Caco-2 (cell line): Measurements from ENCODE around the gene SETD9. TPM values are rescaled to one million over a fixed set of nuclear protein-coding genes. Genes with fewer than 3 reads are reported as not detected.

Experiments
- BruUV-seq: library from RNA; stranded (reverse); fragments of 400-500 nt; replicated peaks from 2 replicates; lab custom pipeline; 2021; lab: Mats Ljungman, UMichigan
- CTCF ChIA-PET: fragments of 300-600 bp; sonication (Branson Sonifier 250); formaldehyde crosslinking; loops from one replicate; lab custom pipeline; 2022; ENCODE audit warnings: antibody characterized with exemption; lab: Charles Lee
- POLR2A ChIA-PET: fragments of 300-600 bp; sonication (Branson Sonifier 250); formaldehyde crosslinking; loops from one replicate; lab custom pipeline; 2022; ENCODE audit warnings: antibody characterized with exemption; lab: Charles Lee
- DNase-seq, 2 experiments: peaks; one replicate each; pipeline versions ENCODE4 v3.0.0 to v3.0.0-alpha.2; 2020 to 2022
- H3K27me3 ChIP-seq: replicated peaks from 2 replicates; pipeline ENCODE4 v1.6.0; 2011; ENCODE audit warnings: low read length; ENCODE audit not compliant: control insufficient read depth, insufficient read depth
- H3K36me3 ChIP-seq: 2 replicates; pipeline ENCODE4 v1.5.1; 2011; ENCODE audit warnings: low read length; ENCODE audit not compliant: control insufficient read depth, insufficient read depth
- H3K4me1 ChIP-seq: fragments of 250-450 bp; sonication (Bioruptor Pico); 2 replicates; pipeline ENCODE4 v1.5.1; 2020; ENCODE audit warnings: mild to moderate bottlenecking
- H3K4me3 ChIP-seq: 2 replicates; pipeline ENCODE4 v1.5.1; 2011; ENCODE audit warnings: low read depth, mild to moderate bottlenecking, control low read depth, low read length
- H3K9me3 ChIP-seq: fragments of 250-450 bp; sonication (Bioruptor Pico); 2 replicates; pipeline ENCODE4 v1.5.1; 2020; ENCODE audit warnings: mild to moderate bottlenecking, moderate library complexity
- H3K27ac Mint-ChIP-seq: one replicate; pipeline ENCODE4 v1.8.0; 2022; ENCODE audit warnings: mixed read lengths; ENCODE audit not compliant: unreplicated experiment
- H3K27me3 Mint-ChIP-seq: one replicate; pipeline ENCODE4 v1.8.0; 2022; ENCODE audit warnings: mixed read lengths; ENCODE audit not compliant: insufficient read depth, unreplicated experiment
- H3K36me3 Mint-ChIP-seq: one replicate; pipeline ENCODE4 v1.8.0; 2022; ENCODE audit warnings: mild to moderate bottlenecking, mixed read lengths; ENCODE audit not compliant: insufficient read depth, unreplicated experiment
- H3K4me1 Mint-ChIP-seq: one replicate; pipeline ENCODE4 v1.8.0; 2022; ENCODE audit warnings: low read depth, mixed read lengths; ENCODE audit not compliant: unreplicated experiment
- H3K4me3 Mint-ChIP-seq: one replicate; pipeline ENCODE4 v1.8.0; 2022; ENCODE audit warnings: mild to moderate bottlenecking, moderate library complexity, mixed read lengths; ENCODE audit not compliant: unreplicated experiment
- H3K9me3 Mint-ChIP-seq: one replicate; pipeline ENCODE4 v1.8.0; 2022; ENCODE audit warnings: mixed read lengths; ENCODE audit not compliant: unreplicated experiment
- intact Hi-C: fragments of 100-400 bp; cut with micrococcal nuclease; formaldehyde crosslinking; loops from one replicate; pipeline ENCODE4 v1.10.0; 2022; ENCODE audit not compliant: unreplicated experiment
- total RNA-seq: library from RNA; stranded (reverse); gene quantifications from 2 replicates; pipeline ENCODE4 v1.2.3, GENCODE V29; 2022
- TF ChIP-seq, protein P1 (sequence below), 2 experiments: fragments of 200-600 bp in 1 of 2; IDR thresholded peaks; 1 replicate in 1 of 2; 2 replicates in 1 of 2; pipeline versions ENCODE4 v1.5.1 to v1.8.0; 2011 to 2022; ENCODE audit warnings: antibody characterized with exemption in 1 of 2, control low read depth in 1 of 2, inconsistent platforms in 1 of 2, low read depth in 1 of 2, low read length in 1 of 2, mild to moderate bottlenecking in 1 of 2, moderate library complexity in 1 of 2; ENCODE audit not compliant: insufficient read depth in 1 of 2, severe bottlenecking in 1 of 2, unreplicated experiment in 1 of 2

SETD9 gene
- total RNA-seq, 1 experiment from 2014 or later, result 10.5 TPM

DNA sequence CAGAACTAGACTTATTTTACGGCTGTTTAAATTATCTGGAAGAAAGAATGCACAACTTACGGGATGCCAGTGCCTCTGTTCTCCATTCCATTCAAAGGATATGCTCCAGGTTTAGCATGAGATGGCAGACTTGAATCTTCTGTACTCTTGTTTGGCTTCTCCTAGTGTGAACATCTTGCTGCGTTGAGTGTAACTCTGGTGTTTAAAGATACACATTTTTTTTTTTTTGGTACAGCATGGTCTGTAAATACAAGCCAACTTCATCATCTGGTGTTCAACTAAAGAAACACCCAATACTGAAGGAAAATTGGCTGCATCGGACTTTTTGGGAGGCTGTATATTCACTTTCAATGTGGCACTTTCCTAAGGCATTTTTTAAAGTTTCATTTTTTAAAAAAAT, 49.9 kb downstream of the SETD9 start:
- no peak overlapping the region for H3K27ac Mint-ChIP-seq
- H3K4me3 Mint-ChIP-seq, result no peak overlapping the region
- no peaks in the 10 kb centered on the region for H3K27me3 Mint-ChIP-seq
- POLR2A ChIA-PET, result no interaction called here
- BruUV-seq, result no TSS peak
- H3K9me3 ChIP-seq, result no peaks in the 10 kb centered on the region
- peaks cover 40% of the 10 kb centered on the region for H3K4me1 Mint-ChIP-seq
- H3K36me3 Mint-ChIP-seq, result no peaks in the 10 kb centered on the region
- no peaks in the 10 kb centered on the region for H3K9me3 Mint-ChIP-seq
- no peak overlapping the region for H3K4me3 ChIP-seq
- DNase-seq, result no peak
- H3K27me3 ChIP-seq, result no peaks in the 10 kb centered on the region
- intact Hi-C loops, result no loop called here
- H3K36me3 ChIP-seq, result no peaks in the 10 kb centered on the region
- CTCF ChIA-PET, result no interaction called here
- peaks cover 26% of the 10 kb centered on the region for H3K4me1 ChIP-seq
- TF ChIP-seq, protein P1, sequence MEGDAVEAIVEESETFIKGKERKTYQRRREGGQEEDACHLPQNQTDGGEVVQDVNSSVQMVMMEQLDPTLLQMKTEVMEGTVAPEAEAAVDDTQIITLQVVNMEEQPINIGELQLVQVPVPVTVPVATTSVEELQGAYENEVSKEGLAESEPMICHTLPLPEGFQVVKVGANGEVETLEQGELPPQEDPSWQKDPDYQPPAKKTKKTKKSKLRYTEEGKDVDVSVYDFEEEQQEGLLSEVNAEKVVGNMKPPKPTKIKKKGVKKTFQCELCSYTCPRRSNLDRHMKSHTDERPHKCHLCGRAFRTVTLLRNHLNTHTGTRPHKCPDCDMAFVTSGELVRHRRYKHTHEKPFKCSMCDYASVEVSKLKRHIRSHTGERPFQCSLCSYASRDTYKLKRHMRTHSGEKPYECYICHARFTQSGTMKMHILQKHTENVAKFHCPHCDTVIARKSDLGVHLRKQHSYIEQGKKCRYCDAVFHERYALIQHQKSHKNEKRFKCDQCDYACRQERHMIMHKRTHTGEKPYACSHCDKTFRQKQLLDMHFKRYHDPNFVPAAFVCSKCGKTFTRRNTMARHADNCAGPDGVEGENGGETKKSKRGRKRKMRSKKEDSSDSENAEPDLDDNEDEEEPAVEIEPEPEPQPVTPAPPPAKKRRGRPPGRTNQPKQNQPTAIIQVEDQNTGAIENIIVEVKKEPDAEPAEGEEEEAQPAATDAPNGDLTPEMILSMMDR (IDR thresholded peaks at IDR 0.05; ENCODE audit: insufficient read depth in 1 of 2, low read depth in 1 of 2, low read length in 1 of 2, severe bottlenecking in 1 of 2, unreplicated experiment in 1 of 2), result no peak

DNA sequence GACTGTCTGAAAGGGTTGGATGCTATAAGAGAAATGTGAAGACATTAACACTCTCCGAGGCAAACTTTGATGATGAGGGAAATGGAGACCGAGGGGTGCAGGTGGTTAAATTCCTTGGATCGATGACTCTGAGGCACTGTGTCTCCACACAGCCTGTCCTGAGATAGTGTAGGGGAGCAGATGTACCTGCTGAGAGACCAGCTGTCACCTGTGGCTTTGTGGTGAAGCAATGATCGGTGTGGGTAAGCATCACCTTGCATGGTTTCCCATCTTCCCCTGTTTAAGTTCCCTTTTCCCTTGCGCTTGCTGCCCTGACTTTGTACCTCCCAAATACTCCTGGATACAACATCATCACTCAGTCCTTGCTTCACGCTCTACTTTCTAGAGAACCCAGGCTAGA, 52.4 kb downstream of the SETD9 start:
- no peak for DNase-seq
- ChIA-PET CTCF (interaction anchor here (0.6 to 1.4 kb wide), 3 partner anchors 11 to 177 kb away, joined by 3 to 5 read pairs (median 3); no protein-coding TSS in a partner anchor), POLR2A (interaction anchor here (1.1 kb wide), 1 partner anchor 10 kb away, joined by 9 read pairs; no protein-coding TSS in a partner anchor)
- H3K36me3 Mint-ChIP-seq, result no peaks in the 10 kb centered on the region
- TF ChIP-seq, protein P1 (IDR thresholded peaks at IDR 0.05; ENCODE audit: insufficient read depth in 1 of 2, low read depth in 1 of 2, low read length in 1 of 2, severe bottlenecking in 1 of 2, unreplicated experiment in 1 of 2), result no peak
- Histone ChIP-seq H3K9me3 (no peaks in the 10 kb centered on the region), H3K36me3 (no peaks in the 10 kb centered on the region), H3K4me1 (peaks cover 29% of the 10 kb centered on the region), H3K4me3 (no peak overlapping the region), H3K27me3 (no peaks in the 10 kb centered on the region)
- peaks cover 46% of the 10 kb centered on the region for H3K4me1 Mint-ChIP-seq
- H3K9me3 Mint-ChIP-seq, result no peaks in the 10 kb centered on the region
- H3K4me3 Mint-ChIP-seq, result no peak overlapping the region
- BruUV-seq, result no TSS peak
- H3K27me3 Mint-ChIP-seq, result no peaks in the 10 kb centered on the region
- peak overlapping the region; percentile 6 for H3K27ac Mint-ChIP-seq
- intact Hi-C loops, result loop anchor here (2.0 kb wide), 1 partner anchor 15 kb away; no protein-coding TSS in a partner anchor

DNA sequence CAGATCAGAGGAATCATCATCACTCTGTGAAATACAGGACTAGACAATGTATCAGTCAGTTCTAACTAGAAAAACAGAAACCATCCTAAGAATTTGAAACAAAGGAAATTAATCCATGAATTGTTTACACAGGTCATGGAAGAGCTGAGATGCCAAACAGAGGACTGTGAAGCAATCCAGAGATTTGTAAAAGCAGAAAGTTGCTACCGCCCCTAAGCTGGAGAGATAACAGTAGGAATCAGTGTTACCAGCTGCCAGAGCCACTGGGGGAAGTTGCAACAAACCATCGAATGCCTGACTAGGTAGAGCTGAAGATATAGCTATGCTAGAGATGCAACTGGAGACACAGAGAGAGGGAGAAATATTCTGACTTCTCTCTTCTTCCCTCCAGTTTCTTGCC, 52.9 kb downstream of the SETD9 start:
- CTCF ChIA-PET, result interaction anchor here (0.6 to 1.4 kb wide), 3 partner anchors 12 to 176 kb away, joined by 3 to 5 read pairs (median 3); no protein-coding TSS in a partner anchor
- no peaks in the 10 kb centered on the region for H3K9me3 ChIP-seq
- no peak overlapping the region for H3K4me3 ChIP-seq
- no peaks in the 10 kb centered on the region for H3K36me3 ChIP-seq
- intact Hi-C loops, result loop anchor here (2.0 kb wide), 1 partner anchor 15 kb away; no protein-coding TSS in a partner anchor
- peaks cover 46% of the 10 kb centered on the region for H3K4me1 Mint-ChIP-seq
- no peaks in the 10 kb centered on the region for H3K9me3 Mint-ChIP-seq
- no peaks in the 10 kb centered on the region for H3K27me3 ChIP-seq
- H3K27me3 Mint-ChIP-seq, result no peaks in the 10 kb centered on the region
- no peak overlapping the region for H3K4me3 Mint-ChIP-seq
- BruUV-seq, result no TSS peak
- peaks cover 29% of the 10 kb centered on the region for H3K4me1 ChIP-seq
- POLR2A ChIA-PET, result interaction anchor here (1.1 kb wide), 1 partner anchor 11 kb away, joined by 9 read pairs; no protein-coding TSS in a partner anchor
- peak; percentile 59 to 64 for DNase-seq
- peak overlapping the region; percentile 6 for H3K27ac Mint-ChIP-seq
- TF ChIP-seq, protein P1 (IDR thresholded peaks at IDR 0.05; ENCODE audit: insufficient read depth in 1 of 2, low read depth in 1 of 2, low read length in 1 of 2, severe bottlenecking in 1 of 2, unreplicated experiment in 1 of 2), result no peak
- H3K36me3 Mint-ChIP-seq, result no peaks in the 10 kb centered on the region
